Right lobe of liver (tissue), 6 donors: ENCODE data around the gene C19orf85. TPM values are rescaled to one million over a fixed set of nuclear protein-coding genes. Genes with fewer than 3 reads are reported as not detected.

Experiments used
- ATAC-seq, 4 donors: fragments of 200-7000 bp; cut with Tn5 transposase; one replicate each; pipeline ENCODE4 v1.9.1; 2020; ENCODE audit warnings: mild to moderate bottlenecking in 4 of 4, moderate library complexity in 4 of 4
- DNase-seq, 3 donors: peaks; one replicate each; pipeline ENCODE4 v3.0.0-alpha.2; 2020
- H3K27ac ChIP-seq, 3 donors: fragments of 200-600 bp; one replicate each; pipeline ENCODE4 v1.8.0; 2022
- H3K27me3 ChIP-seq, 2 donors: fragments of 200-600 bp; one replicate each; pipeline ENCODE4 v1.8.0; 2022
- H3K36me3 ChIP-seq, 4 donors: fragments of 200-600 bp; sonication (generic) in 1 of 4; one replicate each; pipeline versions ENCODE4 v1.5.1 to v1.8.0; 2017 to 2022; ENCODE audit warnings: control low read depth in 1 of 4
- H3K4me1 ChIP-seq, 4 donors: fragments of 200-600 bp; sonication (generic) in 1 of 4; one replicate each; pipeline versions ENCODE4 v1.5.1 to v1.8.0; 2017 to 2022; ENCODE audit warnings: control low read depth in 1 of 4
- H3K4me3 ChIP-seq, 3 donors: fragments of 200-600 bp; one replicate each; pipeline ENCODE4 v1.8.0; 2022
- H3K9me3 ChIP-seq, 4 donors: fragments of 200-600 bp; sonication (generic) in 1 of 4; one replicate each; pipeline versions ENCODE4 v1.5.1 to v1.8.0; 2017 to 2022; ENCODE audit warnings: control low read depth in 1 of 4
- POLR2A ChIP-seq: fragments of 450-650 bp; IDR thresholded peaks from one replicate; pipeline ENCODE4 v1.6.1; 2017; ENCODE audit warnings: antibody characterized with exemption, mild to moderate bottlenecking
- WGBS: methylation state at CpG from one replicate; pipeline ENCODE4 v1.1.6; 2018; ENCODE audit warnings: low coverage, low lambda C conversion rate; ENCODE audit not compliant: insufficient coverage; ENCODE audit errors: missing lambda C conversion rate; 5-methylcytosine and 5-hydroxymethylcytosine counted together
- intact Hi-C, 2 donors: fragments of 100-400 bp; cut with DNase I; formaldehyde crosslinking; loops; one replicate each; pipeline versions ENCODE4 v1.11.2 to v1.14.1; 2022
- total RNA-seq, 6 experiments: library from RNA; depleted of rRNA in 2 of 6; stranded (reverse); fragments of >200 nt in 2 of 6; fragmentation: NEBNext Ultra II Directional in 3 of 6; extraction: Animal tissue kit (Norgen Biotek cat#: 25700) in 3 of 6; gene quantifications; one replicate each; pipeline versions ENCODE4 v1.1.0 to v1.2.4, GENCODE V29; 2016 to 2023
- TF ChIP-seq, protein P1 (sequence below), 4 donors: fragments of 200-600 bp in 3 of 4; fragments of 450-650 bp in 1 of 4; IDR thresholded peaks; one replicate each; pipeline versions ENCODE4 v1.5.1 to v1.8.0; 2016 to 2022; ENCODE audit warnings: antibody characterized with exemption in 4 of 4, mild to moderate bottlenecking in 2 of 4
- donor health status: DM: no; HTN: yes; CAD: no.
- donor health status: DM: no; HTN: no; CAD: no.
- donor health status: DM: no; HTN: no; CAD: no.
- donor health status: DM: no; HTN: yes; CAD: no.
- donor health status: DM: no; HTN: yes; CAD: no.

The C19orf85 gene
- total RNA-seq, 6 experiments from 2014 or later, result not detected

DNA sequence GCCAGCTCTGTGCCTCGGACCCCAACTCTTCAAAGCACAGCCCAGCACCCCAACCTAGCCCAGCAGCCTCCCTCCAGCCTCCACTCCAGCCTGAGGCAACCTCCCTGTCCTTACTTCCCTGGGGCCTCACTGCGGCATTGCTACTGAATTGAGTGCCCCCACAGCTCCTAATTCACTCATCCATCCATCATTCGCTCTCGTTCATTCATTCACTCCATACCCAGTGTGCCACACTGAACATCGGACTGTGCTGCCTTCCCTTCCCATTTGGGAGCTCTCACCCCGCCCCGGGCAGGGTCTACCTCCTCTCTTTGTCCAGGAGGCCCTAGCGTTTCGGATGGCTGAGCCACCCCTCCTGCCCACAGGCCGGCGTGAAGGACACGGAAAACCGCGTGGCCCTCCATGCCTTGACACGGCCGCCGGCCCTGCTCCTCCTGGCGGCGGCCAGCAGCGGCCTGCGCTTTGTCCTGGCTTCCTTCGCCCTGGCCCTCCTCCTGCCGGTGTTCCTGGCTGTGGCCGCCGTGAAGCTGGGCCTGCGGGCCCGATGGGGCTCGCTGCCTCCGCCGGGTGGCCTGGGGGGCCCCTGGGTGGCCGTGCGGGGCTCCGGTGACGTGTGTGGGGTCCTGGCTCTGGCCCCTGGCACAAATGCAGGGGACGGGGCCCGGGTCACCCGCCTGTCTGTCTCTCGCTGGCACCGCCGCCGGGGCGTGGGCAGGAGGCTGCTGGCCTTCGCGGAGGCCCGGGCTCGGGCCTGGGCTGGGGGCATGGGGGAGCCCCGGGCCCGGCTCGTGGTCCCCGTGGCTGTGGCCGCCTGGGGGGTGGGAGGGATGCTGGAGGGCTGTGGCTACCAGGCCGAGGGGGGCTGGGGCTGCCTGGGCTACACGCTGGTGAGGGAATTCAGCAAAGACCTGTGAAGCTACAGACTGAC, 21.8 kb upstream of the C19orf85 start:
- Histone ChIP-seq H3K4me1 (peaks cover 0 to 6% (median 0%) of the 10 kb centered on the region in 4 donors), H3K27me3 (no peaks in the 10 kb centered on the region), H3K4me3 (no peak overlapping the region), H3K36me3 (peaks cover 0 to 6% (median 1%) of the 10 kb centered on the region in 4 donors), H3K9me3 (no peaks in the 10 kb centered on the region), H3K27ac (peak overlapping the region in 1 of 3 donors; percentile 38)
- WGBS, result 87% methylated on average over 18 of the region's 53 CpGs
- intact Hi-C loops, result no loop called here
- TF ChIP-seq POLR2A, result no peak
- TF ChIP-seq, protein P1, sequence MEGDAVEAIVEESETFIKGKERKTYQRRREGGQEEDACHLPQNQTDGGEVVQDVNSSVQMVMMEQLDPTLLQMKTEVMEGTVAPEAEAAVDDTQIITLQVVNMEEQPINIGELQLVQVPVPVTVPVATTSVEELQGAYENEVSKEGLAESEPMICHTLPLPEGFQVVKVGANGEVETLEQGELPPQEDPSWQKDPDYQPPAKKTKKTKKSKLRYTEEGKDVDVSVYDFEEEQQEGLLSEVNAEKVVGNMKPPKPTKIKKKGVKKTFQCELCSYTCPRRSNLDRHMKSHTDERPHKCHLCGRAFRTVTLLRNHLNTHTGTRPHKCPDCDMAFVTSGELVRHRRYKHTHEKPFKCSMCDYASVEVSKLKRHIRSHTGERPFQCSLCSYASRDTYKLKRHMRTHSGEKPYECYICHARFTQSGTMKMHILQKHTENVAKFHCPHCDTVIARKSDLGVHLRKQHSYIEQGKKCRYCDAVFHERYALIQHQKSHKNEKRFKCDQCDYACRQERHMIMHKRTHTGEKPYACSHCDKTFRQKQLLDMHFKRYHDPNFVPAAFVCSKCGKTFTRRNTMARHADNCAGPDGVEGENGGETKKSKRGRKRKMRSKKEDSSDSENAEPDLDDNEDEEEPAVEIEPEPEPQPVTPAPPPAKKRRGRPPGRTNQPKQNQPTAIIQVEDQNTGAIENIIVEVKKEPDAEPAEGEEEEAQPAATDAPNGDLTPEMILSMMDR (IDR thresholded peaks at IDR 0.05), result no peak
- ATAC-seq, result no peak
- no peak for DNase-seq

DNA sequence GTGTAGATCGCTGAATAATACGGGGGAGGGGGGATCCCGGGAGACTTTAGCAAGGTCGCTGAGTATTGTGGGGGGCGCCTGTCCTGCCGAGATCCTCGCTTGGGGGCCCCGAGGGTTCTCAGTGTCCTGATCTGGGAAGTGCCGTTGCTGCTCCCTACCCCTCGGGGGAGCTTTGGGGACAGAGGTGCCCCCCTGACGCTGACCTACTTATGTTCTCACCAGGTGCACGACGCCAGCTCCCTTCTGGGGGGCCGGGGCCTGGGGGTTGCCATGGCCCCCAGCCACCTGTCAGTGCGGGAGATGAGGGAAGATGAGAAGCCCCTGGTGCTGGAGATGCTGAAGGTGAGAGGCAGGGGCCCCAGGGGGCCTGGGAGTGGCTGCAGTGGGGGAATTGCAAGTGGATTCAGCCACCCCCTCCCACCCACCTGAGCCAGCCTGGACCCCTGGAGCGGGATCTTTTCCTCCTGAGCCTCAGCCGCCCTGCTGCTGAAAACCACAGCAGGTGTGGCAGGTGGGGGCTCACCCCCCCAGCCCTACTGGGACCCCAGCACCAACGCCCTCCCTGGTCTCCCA, 21.0 kb upstream of the C19orf85 start:
- peaks cover 0 to 6% (median 0%) of the 10 kb centered on the region in 4 donors for H3K4me1 ChIP-seq
- 8% methylated on average over 5 of the region's 18 CpGs for WGBS
- no peak for ATAC-seq

DNA sequence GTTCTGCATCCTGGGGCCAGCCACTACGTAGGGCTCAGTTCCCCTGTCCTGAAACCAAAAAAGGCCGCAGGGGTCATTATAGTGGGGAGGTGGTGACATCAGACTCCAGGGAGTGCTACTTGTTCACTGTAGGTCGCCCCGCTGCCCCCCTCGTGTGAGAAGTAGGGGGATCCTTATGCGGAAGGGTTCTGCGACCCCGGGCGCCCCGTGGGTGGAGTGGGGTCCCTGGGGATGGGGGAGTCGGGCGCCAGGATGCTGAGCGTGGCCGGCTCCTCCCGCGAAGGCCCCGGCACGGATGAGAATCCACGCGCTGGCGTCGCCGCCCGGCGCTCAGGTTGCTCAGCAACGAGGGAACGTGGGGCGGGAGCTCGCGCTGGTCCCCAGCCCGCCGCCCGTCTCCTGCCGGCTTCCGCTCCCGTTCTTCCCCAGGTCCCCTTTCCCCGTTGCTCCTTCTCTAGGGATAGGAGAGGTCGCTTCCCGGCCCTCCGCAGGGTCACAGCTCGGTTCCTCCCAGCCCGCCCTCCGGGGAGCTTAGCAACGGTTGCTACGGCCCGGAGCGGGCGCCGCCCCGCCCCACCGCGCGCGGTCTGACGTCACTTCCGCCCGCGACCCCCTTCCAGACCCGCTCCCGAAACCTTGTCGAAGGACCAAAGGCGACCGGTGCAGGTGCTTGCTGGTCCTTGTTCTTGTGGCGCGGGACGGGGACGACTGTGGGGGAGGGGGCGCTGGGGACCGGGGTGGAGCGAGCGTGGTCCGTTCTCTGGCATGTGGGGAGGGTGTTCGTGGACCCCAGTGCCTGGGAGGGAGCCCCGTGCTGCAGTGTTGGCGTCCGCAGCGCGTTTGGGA, 20.3 kb upstream of the C19orf85 start, which contains the start of gene NAT14:
Gene NAT14 (plus strand): TSS at position 596 of the 846 bp plus-strand sequence. CDS start 521 bp downstream, outside the sequence.
- DNase-seq (no peak), ATAC-seq (peak in 3 of 4 donors; percentile 30 to 49 (median 45))
- 2% methylated on average over 7 of the region's 78 CpGs for WGBS
- H3K27ac ChIP-seq, result peak within 1 kb of the TSS in 1 of 3 donors; percentile 26
- H3K36me3 ChIP-seq, result peaks cover 0 to 6% (median 1%) of the 10 kb centered on the region in 4 donors
- H3K4me3 ChIP-seq, result peak within 1 kb of the TSS; percentile 31 to 51 (median 33)
- TF ChIP-seq, protein P1 (IDR thresholded peaks at IDR 0.05), result no peak
- peak; percentile 43 for TF ChIP-seq POLR2A
- intact Hi-C loops, result no loop called here
- peaks cover 0 to 6% (median 0%) of the 10 kb centered on the region in 4 donors for H3K4me1 ChIP-seq
- no peaks in the 10 kb centered on the region for H3K27me3 ChIP-seq
- no peaks in the 10 kb centered on the region for H3K9me3 ChIP-seq

More for the DNA sequence above, 21.0 kb upstream of the C19orf85 start:
- no peak for DNase-seq
- intact Hi-C loops, result no loop called here
- TF ChIP-seq POLR2A, result no peak
- TF ChIP-seq, protein P1 (IDR thresholded peaks at IDR 0.05), result no peak
- H3K27me3 ChIP-seq, result no peaks in the 10 kb centered on the region
- H3K27ac ChIP-seq, result no peak overlapping the region
- no peaks in the 10 kb centered on the region for H3K9me3 ChIP-seq
- peaks cover 0 to 6% (median 1%) of the 10 kb centered on the region in 4 donors for H3K36me3 ChIP-seq
- peak overlapping the region in 1 of 3 donors; percentile 51 for H3K4me3 ChIP-seq
